Mucosa of rectum (tissue), 2 donors: ENCODE measurements around the gene DIO3.

Experiments
- H3K27ac ChIP-seq, 2 donors: one replicate each; pipeline ENCODE4 v1.7.0; 2013; ENCODE audit warnings: inconsistent platforms in 2 of 2, low read depth in 2 of 2, low read length in 2 of 2
- H3K27me3 ChIP-seq, 2 donors: one replicate each; pipeline ENCODE4 v1.7.0; 2013; ENCODE audit warnings: low read length in 2 of 2; ENCODE audit not compliant: control insufficient read depth in 2 of 2, insufficient read depth in 2 of 2
- H3K36me3 ChIP-seq, 2 donors: one replicate each; pipeline ENCODE4 v1.7.0; 2013; ENCODE audit warnings: low read length in 2 of 2; ENCODE audit not compliant: control insufficient read depth in 2 of 2, insufficient read depth in 2 of 2
- H3K4me1 ChIP-seq, 2 donors: one replicate each; pipeline ENCODE4 v1.7.0; 2013; ENCODE audit warnings: low read length in 2 of 2, mild to moderate bottlenecking in 1 of 2; ENCODE audit not compliant: control insufficient read depth in 2 of 2, insufficient read depth in 2 of 2
- H3K4me3 ChIP-seq, 2 donors: one replicate each; pipeline ENCODE4 v1.7.0; 2013; ENCODE audit warnings: low read length in 2 of 2
- H3K9ac ChIP-seq, 2 donors: one replicate each; pipeline ENCODE4 v1.7.0; 2013; ENCODE audit warnings: low read length in 2 of 2, low read depth in 1 of 2, mild to moderate bottlenecking in 1 of 2
- H3K9me3 ChIP-seq, 2 donors: one replicate each; pipeline ENCODE4 v1.7.0; 2013; ENCODE audit warnings: low read length in 2 of 2; ENCODE audit not compliant: control insufficient read depth in 2 of 2
- donor health status: healthy.
- donor health status: Normal muscosa, but diverticular disease.

The DIO3 gene

GRCh38 chr14:101561145-101561896, at the start of gene DIO3:
Gene DIO3, plus strand, starts transcription at chr14:101561495.
- Histone ChIP-seq H3K27me3 (peaks cover 42 to 55% of the 10 kb centered on the region in 2 donors), H3K4me3 (peak within 1 kb of the TSS in 1 of 2 donors; percentile 74), H3K4me1 (peaks cover 2 to 3% of the 10 kb centered on the region in 2 donors), H3K36me3 (no peaks in the 10 kb centered on the region), H3K9me3 (no peaks in the 10 kb centered on the region), H3K9ac (no peak within 1 kb of the TSS), H3K27ac (no peak within 1 kb of the TSS)

- Histone ChIP-seq H3K9ac (no peak overlapping the region), H3K36me3 (no peaks in the 10 kb centered on the region), H3K4me3 (no peak overlapping the region), H3K27ac (no peak overlapping the region), H3K9me3 (no peaks in the 10 kb centered on the region), H3K27me3 (no peaks in the 10 kb centered on the region), H3K4me1 (no peaks in the 10 kb centered on the region)
Observed at GRCh38 chr14:101511620-101512375, 49.5 kb upstream of the DIO3 start.

GRCh38 chr14:101512376-101512695, 49.0 kb upstream of the DIO3 start:
- H3K9me3 ChIP-seq, result no peaks in the 10 kb centered on the region
- H3K27me3 ChIP-seq, result no peaks in the 10 kb centered on the region
- H3K4me1 ChIP-seq, result no peaks in the 10 kb centered on the region
- H3K36me3 ChIP-seq, result no peaks in the 10 kb centered on the region
- no peak overlapping the region for H3K9ac ChIP-seq
- no peak overlapping the region for H3K4me3 ChIP-seq
- H3K27ac ChIP-seq, result no peak overlapping the region

GRCh38 chr14:101514136-101514535, 47.2 kb upstream of the DIO3 start:
- Histone ChIP-seq H3K4me3 (no peak overlapping the region), H3K9me3 (no peaks in the 10 kb centered on the region), H3K27ac (no peak overlapping the region), H3K36me3 (no peaks in the 10 kb centered on the region), H3K27me3 (no peaks in the 10 kb centered on the region), H3K4me1 (peaks cover 0 to 3% of the 10 kb centered on the region in 2 donors), H3K9ac (no peak overlapping the region)

GRCh38 chr14:101516401-101516800, 44.9 kb upstream of the DIO3 start:
- Histone ChIP-seq H3K27me3 (no peaks in the 10 kb centered on the region), H3K36me3 (no peaks in the 10 kb centered on the region), H3K27ac (no peak overlapping the region), H3K4me1 (peaks cover 0 to 3% of the 10 kb centered on the region in 2 donors), H3K9ac (no peak overlapping the region), H3K9me3 (no peaks in the 10 kb centered on the region), H3K4me3 (no peak overlapping the region)

GRCh38 chr14:101518611-101519473, 42.5 kb upstream of the DIO3 start:
- Histone ChIP-seq H3K9ac (no peak overlapping the region), H3K4me3 (no peak overlapping the region), H3K4me1 (peaks cover 0 to 3% of the 10 kb centered on the region in 2 donors), H3K27me3 (no peaks in the 10 kb centered on the region), H3K27ac (peak overlapping the region in 1 of 2 donors; percentile 9), H3K36me3 (no peaks in the 10 kb centered on the region), H3K9me3 (no peaks in the 10 kb centered on the region)

- H3K4me3 ChIP-seq, result no peak overlapping the region
Observed at GRCh38 chr14:101520621-101521472, 40.4 kb upstream of the DIO3 start.

GRCh38 chr14:101521473-101521915, 39.8 kb upstream of the DIO3 start:
- Histone ChIP-seq H3K9ac (no peak overlapping the region), H3K27ac (no peak overlapping the region), H3K4me3 (no peak overlapping the region), H3K4me1 (peaks cover 0 to 3% of the 10 kb centered on the region in 2 donors), H3K36me3 (no peaks in the 10 kb centered on the region), H3K9me3 (no peaks in the 10 kb centered on the region), H3K27me3 (no peaks in the 10 kb centered on the region)

More at GRCh38 chr14:101520621-101521472, 40.4 kb upstream of the DIO3 start:
- H3K27ac ChIP-seq, result no peak overlapping the region
- no peaks in the 10 kb centered on the region for H3K27me3 ChIP-seq
- peaks cover 0 to 3% of the 10 kb centered on the region in 2 donors for H3K4me1 ChIP-seq
- no peaks in the 10 kb centered on the region for H3K9me3 ChIP-seq
- H3K36me3 ChIP-seq, result no peaks in the 10 kb centered on the region
- H3K9ac ChIP-seq, result no peak overlapping the region

- Histone ChIP-seq H3K27ac (no peak overlapping the region), H3K27me3 (no peaks in the 10 kb centered on the region), H3K4me1 (peaks cover 0 to 3% of the 10 kb centered on the region in 2 donors), H3K4me3 (no peak overlapping the region), H3K9me3 (no peaks in the 10 kb centered on the region), H3K9ac (no peak overlapping the region), H3K36me3 (no peaks in the 10 kb centered on the region)
Observed at GRCh38 chr14:101521978-101522377, 39.3 kb upstream of the DIO3 start.
